Measurements from ENCODE around the gene CAMK4.

GRCh38 chr5:111495159-111495558, 271.0 kb downstream of the CAMK4 start:
- TF ChIP-seq GATA2 (IDR thresholded peaks at IDR 0.05; ENCODE audit: low read depth, low read length), result no peak
- no peak for TF ChIP-seq GATA3 (IDR thresholded peaks at IDR 0.05; ENCODE audit: low read depth, low read length)
